Hematopoietic multipotent progenitor cell treated with erythropoietin and hydrocortisone succinate and interleukin-3 and kit ligand, for 4 days (in vitro differentiated cells): ENCODE measurements around the gene ETNPPL.
"Not testable (repeated sequence)": the region's sequence is repeated elsewhere in the genome, so short reads cannot be mapped to it uniquely, and the experiment has no call there.

Experiments
- DNase-seq: peaks from one replicate; pipeline ENCODE4 v3.0.0-alpha.2; 2015

Gene ETNPPL

DNA sequence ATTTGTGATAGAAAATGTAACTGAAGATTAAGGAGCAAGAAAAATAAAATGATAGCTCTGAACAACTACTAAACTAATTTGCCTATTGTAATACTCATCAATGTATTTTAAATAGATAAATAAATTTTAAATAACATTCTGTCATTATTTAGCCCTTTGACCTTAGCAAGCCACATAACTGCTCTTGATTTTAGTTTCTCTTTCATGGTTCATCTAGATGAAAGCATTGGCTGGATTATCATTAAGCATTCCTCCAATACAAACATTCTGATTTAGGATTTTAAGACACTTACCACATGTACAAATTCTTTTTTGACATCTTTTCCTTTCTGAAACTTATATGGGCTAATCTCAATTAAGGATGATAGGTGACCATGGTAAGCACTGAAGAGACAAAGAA, 8.5 kb downstream of the ETNPPL start:
- no peak for DNase-seq

GRCh38 chr4:108751321-108751720, 11.5 kb downstream of the ETNPPL start:
- DNase-seq: peak; percentile 62

DNA sequence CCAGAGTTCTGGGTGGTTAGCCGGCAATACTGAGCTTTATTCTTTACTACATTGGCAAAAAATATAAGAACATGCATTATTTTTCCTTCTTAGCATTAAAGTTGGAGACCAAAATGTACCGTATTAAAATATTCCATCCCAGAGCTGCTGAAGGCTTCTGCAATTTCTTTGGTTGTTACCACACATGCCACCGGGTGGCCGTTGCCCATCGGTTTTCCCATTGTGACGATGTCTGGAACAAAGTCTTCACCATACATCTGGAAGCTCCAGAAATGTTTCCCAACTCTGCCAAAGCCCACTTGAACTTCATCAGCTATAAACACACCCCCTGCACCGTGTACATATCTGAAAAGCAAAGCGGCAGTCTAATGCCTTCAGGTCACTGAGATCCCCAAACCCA, 13.7 kb downstream of the ETNPPL start:
- no peak for DNase-seq

DNA sequence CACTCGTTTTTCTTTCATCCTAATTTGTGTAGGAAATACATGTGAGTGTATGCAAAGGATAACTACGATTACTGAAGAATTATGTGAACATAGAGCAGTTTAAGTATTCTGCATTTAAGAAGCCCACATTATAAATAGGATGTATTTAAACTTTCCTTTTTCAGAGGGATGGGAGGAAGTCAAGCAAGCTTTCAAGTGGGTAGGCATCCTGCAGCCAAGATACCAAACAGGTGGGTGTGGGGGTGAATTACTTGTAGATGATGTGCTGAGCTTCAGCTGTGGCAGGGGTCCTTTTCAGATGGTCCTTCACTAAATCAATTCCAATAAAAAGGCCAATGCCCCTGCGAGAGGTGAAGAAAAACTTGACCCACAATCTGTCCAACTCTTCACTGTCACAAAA, 16.3 kb downstream of the ETNPPL start:
- DNase-seq: no peak

DNA sequence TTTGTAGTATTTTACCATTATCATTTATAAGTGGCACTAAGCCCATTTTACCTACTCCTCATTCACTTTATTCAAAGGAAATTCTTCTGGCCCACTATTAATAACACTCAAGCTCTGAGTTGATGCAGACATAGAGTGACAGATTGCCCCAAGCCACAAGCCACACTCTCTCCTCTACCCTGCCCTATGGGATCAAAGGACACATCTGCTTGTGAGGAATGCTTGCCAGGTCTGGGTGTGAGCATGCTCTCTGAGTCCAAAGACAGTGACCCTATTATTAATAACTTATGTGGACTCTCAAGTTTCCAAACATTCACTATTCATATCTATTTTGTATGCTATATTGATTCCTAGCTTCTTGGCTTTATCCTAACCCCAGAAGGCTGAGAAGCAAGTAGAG, 18.5 kb downstream of the ETNPPL start:
- DNase-seq: no peak

DNA sequence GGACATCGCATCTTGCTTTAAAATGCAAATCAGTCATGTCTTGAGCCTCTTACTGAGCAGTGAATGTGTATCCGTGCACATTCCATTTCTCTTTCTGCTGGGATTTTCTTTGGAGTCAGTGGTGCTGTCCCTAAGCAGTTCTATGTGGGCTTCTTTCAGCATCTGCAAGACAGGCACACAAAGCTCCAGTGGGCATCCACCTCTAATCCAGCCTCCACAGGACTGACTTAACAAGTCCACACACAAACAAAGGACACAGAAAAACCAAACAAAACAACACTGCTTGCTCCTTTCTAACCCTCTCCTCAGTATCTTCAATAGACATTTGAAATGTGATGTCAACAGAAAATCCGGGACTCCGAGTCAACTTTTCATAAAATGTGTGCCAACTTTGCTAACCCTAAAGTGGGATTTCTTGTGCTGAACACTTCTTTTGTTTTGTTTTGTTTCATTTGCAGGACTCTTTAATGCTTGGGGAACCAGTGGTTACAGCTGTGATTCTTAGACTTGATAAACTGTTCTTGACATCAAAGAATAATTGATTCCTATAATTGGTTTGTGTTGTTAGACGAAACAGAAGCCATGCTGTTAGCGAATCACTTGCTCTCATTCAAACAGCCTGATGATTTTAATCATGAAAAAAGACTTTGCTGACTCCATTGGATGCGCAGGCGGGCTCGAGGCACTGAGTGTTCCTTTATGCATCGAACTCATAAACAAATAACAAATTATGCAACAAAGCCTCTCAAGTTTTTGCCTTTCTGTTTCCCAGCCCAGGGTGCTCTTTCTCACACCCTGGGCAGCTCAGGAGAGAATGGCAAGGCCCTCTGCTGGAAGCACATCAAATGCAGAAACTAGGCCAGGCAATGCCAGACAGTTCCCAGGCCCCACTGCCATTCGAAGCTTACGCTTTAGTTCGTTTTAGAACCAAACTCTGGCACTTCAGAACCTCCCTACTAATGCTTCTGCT, 20.1 kb downstream of the ETNPPL start:
- no peak for DNase-seq

- no peak for DNase-seq
Observed at GRCh38 chr4:108738003-108738706, 24.7 kb downstream of the ETNPPL start.

DNA sequence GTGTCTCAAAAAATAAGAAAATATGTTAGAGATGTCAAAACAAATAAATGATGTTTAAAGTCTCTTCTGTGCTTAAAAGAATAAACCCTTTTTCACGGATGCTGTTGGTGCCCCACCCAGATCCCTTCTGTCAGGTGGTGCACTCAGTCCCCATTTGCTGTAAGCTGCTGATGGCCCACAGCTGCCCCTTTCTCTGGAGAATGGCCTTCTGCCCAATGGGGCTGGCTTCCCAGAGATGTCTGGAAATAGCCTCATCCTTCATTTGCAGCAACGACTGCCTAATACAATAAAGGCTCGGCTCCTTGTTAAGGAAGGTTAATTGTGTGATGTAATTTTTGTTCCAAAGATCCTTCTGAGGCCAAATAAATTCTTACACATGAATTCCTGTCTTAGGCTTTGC, 31.8 kb downstream of the ETNPPL start:
- DNase-seq: no peak

- DNase-seq: no peak
Observed at GRCh38 chr4:108730579-108730978, 32.3 kb downstream of the ETNPPL start.

- no peak for DNase-seq
Observed at GRCh38 chr4:108729731-108730130, 33.1 kb downstream of the ETNPPL start.

DNA sequence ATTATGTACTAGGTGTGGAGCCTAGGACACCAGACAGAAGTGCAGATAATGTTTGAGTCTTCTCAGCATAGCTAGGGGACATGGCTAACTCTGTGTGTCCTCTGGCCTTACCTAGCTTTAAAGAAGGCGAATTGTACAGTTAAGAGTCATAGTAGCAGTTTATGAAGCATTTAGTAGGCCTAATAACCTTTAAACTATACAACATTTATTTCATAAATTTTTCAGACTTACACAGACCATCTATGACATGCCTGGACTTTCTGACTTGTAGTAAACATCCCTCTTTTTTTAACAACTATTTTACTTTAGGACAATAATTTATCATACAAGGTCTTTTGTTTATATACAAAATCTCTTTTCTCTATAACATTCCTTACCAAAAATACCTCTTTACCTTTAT, 37.4 kb downstream of the ETNPPL start:
- no peak for DNase-seq

- no peak for DNase-seq
Observed at GRCh38 chr4:108717386-108717785, 45.5 kb downstream of the ETNPPL start.

GRCh38 chr4:108716340-108716739, 46.5 kb downstream of the ETNPPL start:
- no peak for DNase-seq

- no peak for DNase-seq
Observed at GRCh38 chr4:108714880-108715279, 48.0 kb downstream of the ETNPPL start.

- DNase-seq: not testable (repeated sequence)
Observed at GRCh38 chr4:108710578-108710977, 52.3 kb downstream of the ETNPPL start.

GRCh38 chr4:108709722-108710121, 53.1 kb downstream of the ETNPPL start:
- DNase-seq: no peak

DNA sequence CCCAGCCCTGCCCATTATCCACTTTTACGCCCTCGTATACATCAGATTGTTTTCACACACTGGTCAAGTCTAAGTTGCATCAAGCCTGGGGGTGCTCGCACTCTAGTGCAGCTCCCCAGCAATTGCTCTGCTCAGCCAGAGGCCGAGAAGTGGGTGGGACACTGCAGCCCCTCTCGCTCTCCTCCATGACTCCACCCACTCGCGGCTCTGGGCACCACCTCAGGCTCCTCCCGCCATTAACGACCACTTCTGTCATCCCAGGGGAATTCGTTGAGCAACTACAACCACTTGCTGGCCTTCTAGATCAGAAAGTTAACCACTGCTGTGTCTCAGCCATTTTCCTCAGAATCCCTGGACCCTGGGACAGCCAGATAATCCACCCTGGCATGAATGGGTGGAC, 53.6 kb downstream of the ETNPPL start:
- DNase-seq: no peak

GRCh38 chr4:108706289-108706688, 56.6 kb downstream of the ETNPPL start:
- no peak for DNase-seq

GRCh38 chr4:108703966-108704365, 58.9 kb downstream of the ETNPPL start:
- DNase-seq: peak; percentile 27

DNA sequence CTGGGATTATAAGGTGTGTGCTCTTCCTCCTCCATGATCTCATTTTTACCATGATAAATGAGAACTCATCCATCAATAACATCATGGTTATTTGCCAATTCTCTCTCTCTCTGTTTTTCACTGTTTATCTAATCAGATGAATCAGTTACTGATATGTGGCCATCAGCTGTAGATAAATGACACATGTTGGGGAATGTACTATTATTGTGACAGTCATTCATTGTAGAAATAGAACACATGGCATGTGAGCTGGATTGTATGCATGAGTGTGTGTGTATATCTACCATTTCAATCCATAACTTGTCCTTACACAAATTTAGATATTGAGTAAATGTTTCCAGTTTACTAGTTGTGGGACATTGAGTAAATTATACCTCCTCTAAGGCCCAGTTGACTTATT, 59.5 kb downstream of the ETNPPL start:
- DNase-seq: no peak

- no peak for DNase-seq
Observed at GRCh38 chr4:108702960-108703359, 59.9 kb downstream of the ETNPPL start.

GRCh38 chr4:108700081-108700757, 62.6 kb downstream of the ETNPPL start:
- peak; percentile 37 for DNase-seq

DNA sequence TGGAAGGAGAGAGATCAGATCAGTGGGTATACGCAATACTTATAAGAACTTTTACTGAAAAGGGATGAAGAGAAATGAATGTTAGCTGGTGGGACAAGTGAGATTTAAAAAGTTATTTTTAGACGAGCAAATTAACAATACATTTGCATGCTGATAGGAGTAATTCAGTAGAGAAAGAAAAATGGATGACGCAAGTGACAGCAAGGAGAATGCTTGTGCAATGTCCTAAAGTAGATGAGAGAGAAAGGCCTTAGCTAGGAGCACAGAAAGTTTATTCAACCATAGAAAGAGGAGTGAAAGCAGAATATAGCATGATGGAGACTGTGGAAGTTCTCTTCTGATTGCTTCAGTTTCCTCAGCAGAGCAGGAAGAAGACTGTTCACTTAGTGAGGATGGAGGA, 66.7 kb downstream of the ETNPPL start:
- no peak for DNase-seq

DNA sequence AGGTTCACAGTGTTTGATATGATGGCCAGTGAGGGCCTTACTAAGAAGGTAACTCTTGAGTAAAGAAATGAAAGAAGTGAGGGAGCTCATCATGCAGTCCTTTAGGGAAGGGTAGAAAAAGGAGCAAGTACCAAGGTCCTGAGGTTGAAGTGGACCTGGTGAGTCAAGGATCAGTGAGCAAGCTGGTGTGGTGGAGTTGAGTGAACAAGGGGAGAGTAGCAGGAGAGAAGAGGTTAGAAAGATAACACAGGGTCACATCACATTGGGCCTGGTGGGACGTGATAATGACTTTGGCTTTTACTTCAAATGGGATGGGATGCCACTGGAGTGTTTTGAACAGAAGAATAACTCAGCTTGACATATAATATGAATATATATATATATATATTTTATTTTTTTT, 67.8 kb downstream of the ETNPPL start:
- no peak for DNase-seq
